K562 (cell line): ENCODE data around the gene CD55.

Experiments
- ATF1 ChIP-seq, 2 experiments: fragments of 450-650 bp in 1 of 2; IDR thresholded peaks; 2 replicates each; pipeline ENCODE4 v1.6.1; 2016; ENCODE audit warnings: missing compliant biosample characterization in 1 of 2, missing genetic modification characterization in 1 of 2
- ETV1 ChIP-seq: fragments of 450-650 bp; conservative IDR thresholded peaks from 2 replicates; pipeline ENCODE4 v1.6.1; 2016; ENCODE audit warnings: missing genetic modification characterization, control low read depth, low read depth, missing compliant biosample characterization
- ETV5 ChIP-seq: sonication (generic); formaldehyde crosslinking; IDR thresholded peaks from 2 replicates; pipeline ENCODE4 v1.4.0; 2020; ENCODE audit warnings: low read depth, mild to moderate bottlenecking, missing genetic modification reagents
- GABPA ChIP-seq: fragments of 200-800 bp; sonication (Bioruptor generic); conservative IDR thresholded peaks from 2 replicates; pipeline ENCODE4 v1.6.1; 2016; ENCODE audit warnings: low read depth, missing genetic modification characterization, missing compliant biosample characterization
- RBM22 ChIP-seq: fragments of 200-400 bp; formaldehyde crosslinking; IDR thresholded peaks from 2 replicates; pipeline ENCODE4 v1.6.1; 2018; ENCODE audit warnings: low read length, low read depth; ENCODE audit not compliant: poor library complexity, severe bottlenecking
- SAFB2 ChIP-seq: fragments of 200-400 bp; formaldehyde crosslinking; IDR thresholded peaks from 2 replicates; pipeline ENCODE4 v1.6.1; 2018; ENCODE audit warnings: borderline replicate concordance, low read length, low read depth, moderate library complexity; ENCODE audit not compliant: severe bottlenecking
- SOX6 ChIP-seq: fragments of 450-650 bp; IDR thresholded peaks from 2 replicates; pipeline ENCODE4 v1.6.1; 2014; ENCODE audit warnings: mild to moderate bottlenecking
- TCF7 ChIP-seq: sonication (generic); IDR thresholded peaks from 2 replicates; pipeline ENCODE4 v1.6.1; 2016; ENCODE audit warnings: antibody characterized with exemption, borderline replicate concordance
- ZBTB1 ChIP-seq: sonication (generic); formaldehyde crosslinking; IDR thresholded peaks from 2 replicates; pipeline ENCODE4 v1.8.1; 2023; ENCODE audit warnings: missing genetic modification reagents, low read depth, mild to moderate bottlenecking, borderline replicate concordance
- ZNF133 ChIP-seq: fragments of 250-450 bp; sonication (Bioruptor Pico); IDR thresholded peaks from 2 replicates; pipeline ENCODE4 v1.4.0; 2020; ENCODE audit warnings: mild to moderate bottlenecking
- TF ChIP-seq, protein P1 (sequence below), 3 experiments: IDR thresholded peaks in 2 of 3; conservative IDR thresholded peaks in 1 of 3; 2 replicates each; pipeline ENCODE4 v1.5.1; 2011 to 2012; ENCODE audit warnings: low read length in 3 of 3, mild to moderate bottlenecking in 3 of 3, control low read depth in 2 of 3, improper control_type of control experiment in 1 of 3, inconsistent platforms in 1 of 3, low read depth in 1 of 3, mixed read lengths in 1 of 3, moderate library complexity in 1 of 3; ENCODE audit not compliant: insufficient read depth in 2 of 3
- TF ChIP-seq, protein P2 (sequence below): sonication (generic); formaldehyde crosslinking; IDR thresholded peaks from 2 replicates; pipeline ENCODE4 v1.8.0; 2022; ENCODE audit warnings: mild to moderate bottlenecking, missing genetic modification reagents
- TF ChIP-seq, protein P3 (sequence below): sonication (generic); formaldehyde crosslinking; IDR thresholded peaks from 2 replicates; pipeline ENCODE4 v1.5.0; 2020; ENCODE audit warnings: missing genetic modification reagents
- TF ChIP-seq, protein P4 (sequence below): fragments of 450-650 bp; conservative IDR thresholded peaks from 2 replicates; pipeline ENCODE4 v1.6.1; 2016; ENCODE audit warnings: missing genetic modification characterization, low read depth, mild to moderate bottlenecking, control low read depth, missing compliant biosample characterization

DNA sequence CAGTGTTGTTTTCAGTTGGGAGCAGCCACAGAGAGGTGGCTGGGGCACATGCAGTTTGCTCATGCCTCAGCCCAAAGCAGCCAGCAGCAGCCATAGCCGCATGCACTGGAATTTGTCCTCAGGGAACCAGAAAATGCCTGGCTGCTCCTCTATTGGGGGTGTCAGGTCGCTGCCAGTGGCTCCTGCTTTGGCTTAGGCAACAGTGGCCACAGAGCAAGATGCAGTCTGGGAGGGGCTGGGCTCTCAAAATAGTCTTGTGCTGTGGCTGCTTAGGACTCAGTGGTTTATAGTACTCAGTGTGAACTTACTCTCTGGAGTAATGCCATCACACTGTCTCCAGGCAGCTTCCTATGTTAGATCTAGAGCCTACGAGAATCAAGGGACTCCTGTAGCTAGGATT, 25.0 kb downstream of the CD55 start:
- TF ChIP-seq ETV1 (tag) (no peak), ZBTB1 (CRISPR knock-in tag) (no peak), GABPA (no peak), SAFB2 (no peak), SOX6 (no peak), ATF1 (CRISPR knock-in tag; IDR thresholded peaks at IDR 0.05) (no peak), ATF1 (tag; IDR thresholded peaks at IDR 0.05) (no peak), TCF7 (no peak), ETV5 (no peak), ZNF133 (CRISPR knock-in tag) (no peak), RBM22 (no peak)
- TF ChIP-seq, protein P1, sequence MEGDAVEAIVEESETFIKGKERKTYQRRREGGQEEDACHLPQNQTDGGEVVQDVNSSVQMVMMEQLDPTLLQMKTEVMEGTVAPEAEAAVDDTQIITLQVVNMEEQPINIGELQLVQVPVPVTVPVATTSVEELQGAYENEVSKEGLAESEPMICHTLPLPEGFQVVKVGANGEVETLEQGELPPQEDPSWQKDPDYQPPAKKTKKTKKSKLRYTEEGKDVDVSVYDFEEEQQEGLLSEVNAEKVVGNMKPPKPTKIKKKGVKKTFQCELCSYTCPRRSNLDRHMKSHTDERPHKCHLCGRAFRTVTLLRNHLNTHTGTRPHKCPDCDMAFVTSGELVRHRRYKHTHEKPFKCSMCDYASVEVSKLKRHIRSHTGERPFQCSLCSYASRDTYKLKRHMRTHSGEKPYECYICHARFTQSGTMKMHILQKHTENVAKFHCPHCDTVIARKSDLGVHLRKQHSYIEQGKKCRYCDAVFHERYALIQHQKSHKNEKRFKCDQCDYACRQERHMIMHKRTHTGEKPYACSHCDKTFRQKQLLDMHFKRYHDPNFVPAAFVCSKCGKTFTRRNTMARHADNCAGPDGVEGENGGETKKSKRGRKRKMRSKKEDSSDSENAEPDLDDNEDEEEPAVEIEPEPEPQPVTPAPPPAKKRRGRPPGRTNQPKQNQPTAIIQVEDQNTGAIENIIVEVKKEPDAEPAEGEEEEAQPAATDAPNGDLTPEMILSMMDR (IDR thresholded peaks at IDR 0.05 in 2 of 3, conservative IDR thresholded peaks at IDR 0.05 in 1 of 3; ENCODE audit: insufficient read depth in 2 of 3, low read depth in 1 of 3, low read length in 3 of 3), result no peak
- TF ChIP-seq, protein P2, sequence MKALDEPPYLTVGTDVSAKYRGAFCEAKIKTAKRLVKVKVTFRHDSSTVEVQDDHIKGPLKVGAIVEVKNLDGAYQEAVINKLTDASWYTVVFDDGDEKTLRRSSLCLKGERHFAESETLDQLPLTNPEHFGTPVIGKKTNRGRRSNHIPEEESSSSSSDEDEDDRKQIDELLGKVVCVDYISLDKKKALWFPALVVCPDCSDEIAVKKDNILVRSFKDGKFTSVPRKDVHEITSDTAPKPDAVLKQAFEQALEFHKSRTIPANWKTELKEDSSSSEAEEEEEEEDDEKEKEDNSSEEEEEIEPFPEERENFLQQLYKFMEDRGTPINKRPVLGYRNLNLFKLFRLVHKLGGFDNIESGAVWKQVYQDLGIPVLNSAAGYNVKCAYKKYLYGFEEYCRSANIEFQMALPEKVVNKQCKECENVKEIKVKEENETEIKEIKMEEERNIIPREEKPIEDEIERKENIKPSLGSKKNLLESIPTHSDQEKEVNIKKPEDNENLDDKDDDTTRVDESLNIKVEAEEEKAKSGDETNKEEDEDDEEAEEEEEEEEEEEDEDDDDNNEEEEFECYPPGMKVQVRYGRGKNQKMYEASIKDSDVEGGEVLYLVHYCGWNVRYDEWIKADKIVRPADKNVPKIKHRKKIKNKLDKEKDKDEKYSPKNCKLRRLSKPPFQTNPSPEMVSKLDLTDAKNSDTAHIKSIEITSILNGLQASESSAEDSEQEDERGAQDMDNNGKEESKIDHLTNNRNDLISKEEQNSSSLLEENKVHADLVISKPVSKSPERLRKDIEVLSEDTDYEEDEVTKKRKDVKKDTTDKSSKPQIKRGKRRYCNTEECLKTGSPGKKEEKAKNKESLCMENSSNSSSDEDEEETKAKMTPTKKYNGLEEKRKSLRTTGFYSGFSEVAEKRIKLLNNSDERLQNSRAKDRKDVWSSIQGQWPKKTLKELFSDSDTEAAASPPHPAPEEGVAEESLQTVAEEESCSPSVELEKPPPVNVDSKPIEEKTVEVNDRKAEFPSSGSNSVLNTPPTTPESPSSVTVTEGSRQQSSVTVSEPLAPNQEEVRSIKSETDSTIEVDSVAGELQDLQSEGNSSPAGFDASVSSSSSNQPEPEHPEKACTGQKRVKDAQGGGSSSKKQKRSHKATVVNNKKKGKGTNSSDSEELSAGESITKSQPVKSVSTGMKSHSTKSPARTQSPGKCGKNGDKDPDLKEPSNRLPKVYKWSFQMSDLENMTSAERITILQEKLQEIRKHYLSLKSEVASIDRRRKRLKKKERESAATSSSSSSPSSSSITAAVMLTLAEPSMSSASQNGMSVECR (CRISPR knock-in tag), result no peak
- TF ChIP-seq, protein P3, sequence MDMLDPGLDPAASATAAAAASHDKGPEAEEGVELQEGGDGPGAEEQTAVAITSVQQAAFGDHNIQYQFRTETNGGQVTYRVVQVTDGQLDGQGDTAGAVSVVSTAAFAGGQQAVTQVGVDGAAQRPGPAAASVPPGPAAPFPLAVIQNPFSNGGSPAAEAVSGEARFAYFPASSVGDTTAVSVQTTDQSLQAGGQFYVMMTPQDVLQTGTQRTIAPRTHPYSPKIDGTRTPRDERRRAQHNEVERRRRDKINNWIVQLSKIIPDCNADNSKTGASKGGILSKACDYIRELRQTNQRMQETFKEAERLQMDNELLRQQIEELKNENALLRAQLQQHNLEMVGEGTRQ (CRISPR knock-in tag), result no peak
- TF ChIP-seq, protein P4, sequence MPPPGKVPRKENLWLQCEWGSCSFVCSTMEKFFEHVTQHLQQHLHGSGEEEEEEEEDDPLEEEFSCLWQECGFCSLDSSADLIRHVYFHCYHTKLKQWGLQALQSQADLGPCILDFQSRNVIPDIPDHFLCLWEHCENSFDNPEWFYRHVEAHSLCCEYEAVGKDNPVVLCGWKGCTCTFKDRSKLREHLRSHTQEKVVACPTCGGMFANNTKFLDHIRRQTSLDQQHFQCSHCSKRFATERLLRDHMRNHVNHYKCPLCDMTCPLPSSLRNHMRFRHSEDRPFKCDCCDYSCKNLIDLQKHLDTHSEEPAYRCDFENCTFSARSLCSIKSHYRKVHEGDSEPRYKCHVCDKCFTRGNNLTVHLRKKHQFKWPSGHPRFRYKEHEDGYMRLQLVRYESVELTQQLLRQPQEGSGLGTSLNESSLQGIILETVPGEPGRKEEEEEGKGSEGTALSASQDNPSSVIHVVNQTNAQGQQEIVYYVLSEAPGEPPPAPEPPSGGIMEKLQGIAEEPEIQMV (tag), result no peak
